Activated CD4-positive, alpha-beta memory T cell treated with anti-CD3 and anti-CD28 coated beads, Interleukin-2, amount 10 ng/mL, durations not matched to agents 7 days and 5 days (primary cell): ENCODE data around the gene ANXA6. TPM values are rescaled to one million over a fixed set of nuclear protein-coding genes. Genes with fewer than 3 reads are reported as not detected.

Experiments
- CTCF ChIA-PET: fragments of 350-600 bp; sonication (Branson Sonifier 250); formaldehyde crosslinking; loops from one replicate; lab custom pipeline; 2021; ENCODE audit warnings: antibody characterized with exemption, inconsistent platforms; lab: Charles Lee
- POLR2A ChIA-PET: fragments of 350-600 bp; sonication (Branson Sonifier 250); formaldehyde crosslinking; loops from one replicate; lab custom pipeline; 2021; ENCODE audit warnings: antibody characterized with exemption; lab: Charles Lee
- DNase-seq: peaks from one replicate; pipeline ENCODE4 v3.0.0-alpha.2; 2020
- H3K27ac Mint-ChIP-seq: one replicate; pipeline ENCODE4 v1.8.0; 2021; ENCODE audit warnings: mild to moderate bottlenecking, mixed read lengths
- H3K27me3 Mint-ChIP-seq: one replicate; pipeline ENCODE4 v1.8.0; 2021; ENCODE audit warnings: mixed read lengths
- H3K36me3 Mint-ChIP-seq: one replicate; pipeline ENCODE4 v1.8.0; 2021; ENCODE audit warnings: low read depth, mixed read lengths
- H3K4me1 Mint-ChIP-seq: one replicate; pipeline ENCODE4 v1.8.0; 2021; ENCODE audit warnings: mixed read lengths
- H3K4me3 Mint-ChIP-seq: one replicate; pipeline ENCODE4 v1.8.0; 2021; ENCODE audit warnings: mild to moderate bottlenecking, mixed read lengths
- H3K9me3 Mint-ChIP-seq: one replicate; pipeline ENCODE4 v1.8.0; 2021; ENCODE audit warnings: mixed read lengths
- total RNA-seq, 2 experiments: library from RNA; stranded (reverse); gene quantifications; one replicate each; pipeline ENCODE4 v1.2.3, GENCODE V29; 2021

Gene ANXA6
- total RNA-seq, 2 experiments from 2014 or later: 603 to 606 TPM

GRCh38 chr5:151095341-151096000 is 62.1 kb downstream of the ANXA6 start:
- no peak for DNase-seq
- Mint-ChIP-seq H3K36me3 (peaks cover 41% of the 10 kb centered on the region), H3K27ac (peak overlapping the region; percentile 84), H3K9me3 (no peaks in the 10 kb centered on the region), H3K27me3 (peaks cover 1% of the 10 kb centered on the region), H3K4me3 (no peak overlapping the region), H3K4me1 (peaks cover 78% of the 10 kb centered on the region)
- ChIA-PET POLR2A (interaction anchor here (1.1 to 14.6 kb wide), 3 partner anchors 12 to 116 kb away, joined by 3 to 244 read pairs (median 5); partner anchors contain the start of genes ANXA6 and TNIP1), CTCF (no interaction called here)

GRCh38 chr5:151094852-151095245 is 62.7 kb downstream of the ANXA6 start:
- H3K4me3 Mint-ChIP-seq: peak overlapping the region; percentile 43
- no peaks in the 10 kb centered on the region for H3K9me3 Mint-ChIP-seq
- POLR2A ChIA-PET: interaction anchor here (0.9 to 14.6 kb wide), 4 partner anchors 11 to 119 kb away, joined by 4 to 244 read pairs (median 4); partner anchors contain the start of genes ANXA6 and TNIP1
- peak overlapping the region; percentile 84 for H3K27ac Mint-ChIP-seq
- DNase-seq: no peak
- CTCF ChIA-PET: no interaction called here
- H3K36me3 Mint-ChIP-seq: peaks cover 35% of the 10 kb centered on the region
- H3K27me3 Mint-ChIP-seq: peaks cover 5% of the 10 kb centered on the region
- peaks cover 73% of the 10 kb centered on the region for H3K4me1 Mint-ChIP-seq

- no peaks in the 10 kb centered on the region for H3K9me3 Mint-ChIP-seq
- CTCF ChIA-PET: interaction anchor here (0.9 to 1.3 kb wide), 5 partner anchors 11 to 144 kb away, joined by 3 to 4 read pairs (median 3); no protein-coding TSS in a partner anchor
- peak overlapping the region; percentile 52 for H3K4me3 Mint-ChIP-seq
These were observed 63.3 kb downstream of the ANXA6 start for GRCh38 chr5:151094030-151094851.

DNA sequence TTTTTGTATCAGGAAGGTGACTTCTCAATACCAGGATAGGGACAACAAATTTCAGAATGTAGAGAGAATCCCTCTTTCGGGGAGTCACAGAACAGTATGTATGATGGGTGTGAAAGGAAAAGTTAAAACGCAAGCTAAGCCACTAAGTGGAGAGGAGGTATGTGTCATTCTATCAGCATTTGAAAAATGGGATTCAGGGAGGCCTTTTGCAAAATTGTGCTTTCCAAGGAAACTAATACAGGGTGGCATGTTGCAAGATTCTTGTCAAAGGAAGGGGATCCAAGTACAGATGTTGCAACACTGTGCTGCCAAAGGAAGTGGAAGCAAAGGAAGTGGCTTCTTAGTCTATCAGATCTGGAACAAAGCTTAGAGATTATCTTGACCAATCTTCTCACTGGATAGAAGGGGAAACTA is 64.1 kb downstream of the ANXA6 start:
- peak overlapping the region; percentile 84 for H3K27ac Mint-ChIP-seq
- H3K9me3 Mint-ChIP-seq: no peaks in the 10 kb centered on the region
- peaks cover 5% of the 10 kb centered on the region for H3K27me3 Mint-ChIP-seq
- peaks cover 61% of the 10 kb centered on the region for H3K4me1 Mint-ChIP-seq
- H3K4me3 Mint-ChIP-seq: peak overlapping the region; percentile 52
- CTCF ChIA-PET: interaction anchor here (0.9 to 1.3 kb wide), 5 partner anchors 10 to 145 kb away, joined by 3 to 4 read pairs (median 3); no protein-coding TSS in a partner anchor
- no peak for DNase-seq
- H3K36me3 Mint-ChIP-seq: peaks cover 21% of the 10 kb centered on the region
- POLR2A ChIA-PET: interaction anchor here (0.8 to 14.6 kb wide), 8 partner anchors 8 to 393 kb away, joined by 3 to 244 read pairs (median 4); partner anchors contain the start of genes RBM22 and TNIP1

More at GRCh38 chr5:151094030-151094851, 63.3 kb downstream of the ANXA6 start:
- peak overlapping the region; percentile 84 for H3K27ac Mint-ChIP-seq
- POLR2A ChIA-PET: interaction anchor here (0.9 to 14.6 kb wide), 8 partner anchors 11 to 393 kb away, joined by 3 to 244 read pairs (median 4); partner anchors contain the start of genes ANXA6, RBM22 and TNIP1
- DNase-seq: peak; percentile 72
- H3K27me3 Mint-ChIP-seq: peaks cover 5% of the 10 kb centered on the region
- H3K36me3 Mint-ChIP-seq: peaks cover 29% of the 10 kb centered on the region
- peaks cover 67% of the 10 kb centered on the region for H3K4me1 Mint-ChIP-seq

DNA sequence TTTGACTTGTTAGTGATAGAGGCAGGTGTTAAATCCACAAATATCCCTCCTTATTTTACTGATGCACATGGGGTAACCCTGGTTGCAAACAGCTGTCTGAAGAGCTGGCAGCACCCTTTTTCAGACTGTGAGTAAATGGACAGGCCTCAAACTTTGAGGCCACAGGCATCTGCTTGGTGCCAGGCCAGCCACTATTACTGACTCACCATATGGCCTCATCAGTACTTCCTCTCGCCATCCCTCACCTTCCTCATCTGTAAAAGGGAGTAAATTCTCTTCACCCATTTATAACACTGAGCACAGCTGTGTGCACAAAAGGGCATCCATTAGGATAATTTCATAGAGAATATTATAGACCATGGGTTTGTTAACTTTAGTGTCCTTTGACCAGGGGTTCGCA is 64.8 kb downstream of the ANXA6 start:
- H3K27me3 Mint-ChIP-seq: peaks cover 5% of the 10 kb centered on the region
- ChIA-PET POLR2A (interaction anchor here (0.8 to 14.6 kb wide), 6 partner anchors 9 to 55 kb away, joined by 3 to 244 read pairs (median 4); partner anchors contain the start of gene TNIP1), CTCF (interaction anchor here (1.2 to 1.3 kb wide), 2 partner anchors 9 to 11 kb away, joined by 3 to 4 read pairs; no protein-coding TSS in a partner anchor)
- H3K27ac Mint-ChIP-seq: no peak overlapping the region
- H3K4me1 Mint-ChIP-seq: peaks cover 56% of the 10 kb centered on the region
- DNase-seq: no peak
- H3K4me3 Mint-ChIP-seq: no peak overlapping the region
- peaks cover 17% of the 10 kb centered on the region for H3K36me3 Mint-ChIP-seq
- no peaks in the 10 kb centered on the region for H3K9me3 Mint-ChIP-seq

- Mint-ChIP-seq H3K27ac (no peak overlapping the region), H3K4me1 (peaks cover 55% of the 10 kb centered on the region), H3K4me3 (no peak overlapping the region), H3K27me3 (peaks cover 5% of the 10 kb centered on the region), H3K9me3 (no peaks in the 10 kb centered on the region), H3K36me3 (peaks cover 9% of the 10 kb centered on the region)
- CTCF ChIA-PET: interaction anchor here (0.7 to 1.6 kb wide), 4 partner anchors 9 to 161 kb away, joined by 3 to 8 read pairs (median 4); no protein-coding TSS in a partner anchor
- POLR2A ChIA-PET: interaction anchor here (0.9 to 15.7 kb wide), 6 partner anchors 6 to 124 kb away, joined by 3 to 244 read pairs (median 5); partner anchors contain the start of gene TNIP1
- DNase-seq: no peak
These were observed 67.9 kb downstream of the ANXA6 start for GRCh38 chr5:151089726-151090125.

DNA sequence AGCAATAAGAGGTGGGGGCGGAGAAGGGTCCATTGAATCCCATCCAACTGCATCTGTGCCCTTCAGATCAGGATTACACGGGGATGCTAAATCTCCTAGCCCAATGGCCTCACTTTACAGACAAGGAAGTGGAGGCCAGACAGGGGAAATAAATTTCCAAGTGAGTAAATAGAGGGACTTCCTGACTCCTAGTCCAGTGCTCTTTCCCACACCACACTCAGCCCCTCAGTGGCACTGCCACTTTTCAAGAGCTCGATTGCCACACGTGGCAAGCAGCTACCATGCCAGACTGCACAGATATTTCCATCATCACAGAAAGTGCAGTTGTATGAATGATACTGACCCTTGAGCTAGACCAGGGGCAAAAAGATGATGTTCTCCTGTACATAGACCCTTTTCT is 68.6 kb downstream of the ANXA6 start:
- Mint-ChIP-seq H3K4me1 (peaks cover 54% of the 10 kb centered on the region), H3K9me3 (no peaks in the 10 kb centered on the region), H3K4me3 (no peak overlapping the region), H3K36me3 (peaks cover 11% of the 10 kb centered on the region), H3K27ac (peak overlapping the region; percentile 10), H3K27me3 (peaks cover 5% of the 10 kb centered on the region)
- no peak for DNase-seq
- CTCF ChIA-PET: interaction anchor here (1.0 to 1.6 kb wide), 2 partner anchors 26 to 162 kb away, joined by 3 to 8 read pairs; no protein-coding TSS in a partner anchor
- POLR2A ChIA-PET: interaction anchor here (0.9 to 15.7 kb wide), 6 partner anchors 6 to 125 kb away, joined by 3 to 244 read pairs (median 5); partner anchors contain the start of gene TNIP1

GRCh38 chr5:151087486-151087885 is 70.1 kb downstream of the ANXA6 start:
- DNase-seq: no peak
- peak overlapping the region; percentile 75 for H3K4me3 Mint-ChIP-seq
- CTCF ChIA-PET: interaction anchor here (1.2 to 5.2 kb wide), 3 partner anchors 28 to 38 kb away, joined by 6 to 25 read pairs (median 9); no protein-coding TSS in a partner anchor
- POLR2A ChIA-PET: interaction anchor here (0.9 to 15.7 kb wide), 7 partner anchors 8 to 304 kb away, joined by 3 to 244 read pairs (median 6); no protein-coding TSS in a partner anchor
- no peaks in the 10 kb centered on the region for H3K9me3 Mint-ChIP-seq
- H3K4me1 Mint-ChIP-seq: peaks cover 54% of the 10 kb centered on the region
- H3K36me3 Mint-ChIP-seq: peaks cover 13% of the 10 kb centered on the region
- peak overlapping the region; percentile 58 for H3K27ac Mint-ChIP-seq
- peaks cover 5% of the 10 kb centered on the region for H3K27me3 Mint-ChIP-seq

- peaks cover 5% of the 10 kb centered on the region for H3K27me3 Mint-ChIP-seq
These were observed 70.6 kb downstream of the ANXA6 start for GRCh38 chr5:151086905-151087360.

GRCh38 chr5:151086192-151086869 is 71.2 kb downstream of the ANXA6 start:
- peak overlapping the region; percentile 75 for H3K4me3 Mint-ChIP-seq
- peak; percentile 28 for DNase-seq
- peaks cover 61% of the 10 kb centered on the region for H3K4me1 Mint-ChIP-seq
- H3K27me3 Mint-ChIP-seq: peaks cover 5% of the 10 kb centered on the region
- ChIA-PET CTCF (interaction anchor here (0.8 to 5.2 kb wide), 8 partner anchors 20 to 78 kb away, joined by 3 to 25 read pairs (median 4); partner anchors contain the start of gene ANXA6), POLR2A (interaction anchor here (0.7 to 15.7 kb wide), 12 partner anchors 8 to 303 kb away, joined by 3 to 244 read pairs (median 4); no protein-coding TSS in a partner anchor)
- H3K36me3 Mint-ChIP-seq: peaks cover 13% of the 10 kb centered on the region
- no peaks in the 10 kb centered on the region for H3K9me3 Mint-ChIP-seq
- peak overlapping the region; percentile 73 for H3K27ac Mint-ChIP-seq

More at GRCh38 chr5:151086905-151087360, 70.6 kb downstream of the ANXA6 start:
- ChIA-PET CTCF (interaction anchor here (0.9 to 5.2 kb wide), 6 partner anchors 21 to 70 kb away, joined by 3 to 25 read pairs (median 4); no protein-coding TSS in a partner anchor), POLR2A (interaction anchor here (0.9 to 15.7 kb wide), 11 partner anchors 9 to 303 kb away, joined by 3 to 244 read pairs (median 4); no protein-coding TSS in a partner anchor)
- Mint-ChIP-seq H3K27ac (peak overlapping the region; percentile 58), H3K36me3 (peaks cover 13% of the 10 kb centered on the region), H3K4me1 (peaks cover 60% of the 10 kb centered on the region), H3K4me3 (peak overlapping the region; percentile 75), H3K9me3 (no peaks in the 10 kb centered on the region)
- peak; percentile 74 for DNase-seq

DNA sequence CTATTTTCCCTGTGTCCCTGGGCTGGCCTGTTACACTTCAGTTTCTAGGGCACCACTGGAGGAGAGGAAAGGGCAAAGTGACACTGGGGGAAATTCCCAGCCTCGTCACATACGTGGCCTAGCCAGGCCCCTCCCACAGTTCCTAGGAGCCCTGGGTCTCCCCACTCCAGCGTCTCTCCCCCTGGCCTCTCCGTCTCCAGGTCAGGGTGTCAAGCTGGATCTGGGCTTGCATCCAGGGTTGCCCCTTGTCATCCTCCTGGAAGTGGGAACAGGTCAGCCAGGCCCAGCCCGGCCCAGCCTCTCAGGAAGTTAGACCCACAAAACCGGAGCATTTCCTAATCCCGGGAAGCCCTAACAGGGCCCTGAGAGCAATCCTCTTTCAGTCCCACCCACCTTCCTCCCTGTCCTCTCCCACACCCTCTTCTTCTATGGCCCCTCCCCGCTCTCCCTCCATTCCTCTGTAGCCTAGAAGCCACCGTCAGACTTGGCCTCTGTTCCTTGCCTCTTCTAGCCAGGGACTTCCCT is 72.0 kb downstream of the ANXA6 start:
- ChIA-PET POLR2A (interaction anchor here (0.7 to 15.7 kb wide), 6 partner anchors 10 to 302 kb away, joined by 3 to 244 read pairs (median 4); no protein-coding TSS in a partner anchor), CTCF (interaction anchor here (0.8 to 5.2 kb wide), 4 partner anchors 35 to 79 kb away, joined by 3 to 25 read pairs (median 7); partner anchors contain the start of gene ANXA6)
- Mint-ChIP-seq H3K9me3 (no peaks in the 10 kb centered on the region), H3K4me1 (peaks cover 61% of the 10 kb centered on the region), H3K27me3 (peaks cover 4% of the 10 kb centered on the region), H3K4me3 (peak overlapping the region; percentile 75), H3K36me3 (peaks cover 13% of the 10 kb centered on the region), H3K27ac (peak overlapping the region; percentile 73)
- DNase-seq: peak; percentile 43
